Muscle of arm (tissue), 12 donors: ENCODE measurements around the gene RNU1-3. TPM values are rescaled to one million over a fixed set of nuclear protein-coding genes. Genes with fewer than 3 reads are reported as not detected.
"Not testable (repeated sequence)": the region's sequence is repeated elsewhere in the genome, so short reads cannot be mapped to it uniquely, and the experiment has no call there.

Experiments
- DNase-seq: peaks from one replicate; pipeline ENCODE4 v3.0.0-alpha.2; 2013
- polyA plus RNA-seq, 12 donors: library from polyadenylated mRNA; unstranded; fragments of 120-200 nt; gene quantifications; one replicate each; pipeline ENCODE4 v1.2.1, GENCODE V29; 2013; ENCODE audit not compliant: insufficient read length in 12 of 12

RNU1-3 gene
- polyA plus RNA-seq, 12 donors = not detected

DNA sequence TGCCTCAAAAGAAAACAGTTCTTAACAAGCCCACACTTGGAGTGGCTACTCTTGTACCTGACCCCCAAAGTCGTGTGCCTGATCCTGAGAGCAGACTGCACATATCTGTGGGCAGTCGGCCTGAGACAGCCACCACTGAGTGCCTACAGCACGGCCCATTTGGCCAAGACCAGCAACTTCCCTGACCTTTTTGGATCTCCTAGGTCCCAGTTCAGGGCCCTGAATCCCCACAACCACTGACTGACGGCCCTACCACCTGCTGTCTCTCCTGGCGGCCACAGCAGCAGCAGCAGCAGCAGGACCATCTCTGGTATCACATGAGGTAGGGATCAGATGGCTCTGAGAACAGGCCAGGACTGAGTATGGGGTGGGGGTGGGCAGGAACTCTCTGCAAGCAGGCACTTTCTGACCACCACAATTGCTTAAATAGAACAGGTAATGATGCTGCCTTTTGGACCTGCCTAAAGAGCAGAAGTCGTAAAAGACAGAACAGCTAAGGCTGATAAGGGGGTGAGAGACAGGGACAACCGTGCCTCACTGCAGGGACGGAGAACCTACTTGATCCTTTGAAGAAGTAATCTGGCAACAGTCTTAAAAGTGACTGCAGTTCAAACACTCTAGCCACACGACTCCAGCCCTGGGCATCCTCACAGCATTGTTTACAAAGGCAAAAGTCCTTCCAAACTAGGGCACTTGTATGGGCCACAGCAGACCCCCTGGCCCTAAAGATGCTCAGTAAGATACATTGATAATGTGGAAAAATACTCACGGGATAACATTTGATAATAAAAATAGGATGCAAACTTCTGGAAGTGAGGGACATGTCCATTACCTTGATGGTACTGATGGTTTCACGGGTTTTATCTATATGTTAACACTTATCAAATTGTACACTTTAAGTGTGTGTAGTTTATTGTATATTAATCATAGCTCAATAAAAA, 27.4 kb downstream of the RNU1-3 start:
- not testable (repeated sequence) for DNase-seq

- DNase-seq = not testable (repeated sequence)
Measured at GRCh38 chr1:16637941-16638778, 28.6 kb downstream of the RNU1-3 start.

DNA sequence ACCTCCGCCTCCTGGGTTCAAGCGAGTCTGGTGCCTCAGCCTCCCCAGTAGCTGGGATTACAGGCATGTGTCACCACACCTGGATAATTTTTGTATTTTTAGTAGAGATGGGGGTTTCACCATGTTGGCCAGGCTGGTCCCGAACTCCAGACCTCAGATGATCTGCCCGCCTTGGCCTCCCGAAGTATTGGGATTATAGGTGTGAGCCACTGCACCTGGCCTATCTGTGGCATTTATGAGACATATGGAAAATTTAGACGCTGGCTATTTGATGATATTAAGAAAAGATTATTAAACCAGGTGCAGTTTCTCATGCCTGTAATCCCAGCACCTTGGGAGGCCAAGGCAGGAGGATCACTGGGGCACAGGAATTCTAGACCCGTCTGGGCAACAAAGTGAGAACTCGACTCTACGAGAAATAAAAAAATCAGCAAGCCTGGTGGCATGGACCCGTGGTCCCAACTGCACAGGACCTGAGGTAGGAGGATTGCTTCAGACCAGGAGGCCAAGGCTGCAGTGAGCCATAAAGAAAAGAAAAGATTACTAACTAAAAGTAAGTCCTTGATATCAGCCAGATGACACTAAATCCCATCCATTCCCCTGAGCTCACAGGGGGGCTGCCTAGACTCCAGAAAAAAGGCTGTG, 30.1 kb downstream of the RNU1-3 start:
- DNase-seq = not testable (repeated sequence)

GRCh38 chr1:16635959-16636358, 30.8 kb downstream of the RNU1-3 start:
- not testable (repeated sequence) for DNase-seq

DNA sequence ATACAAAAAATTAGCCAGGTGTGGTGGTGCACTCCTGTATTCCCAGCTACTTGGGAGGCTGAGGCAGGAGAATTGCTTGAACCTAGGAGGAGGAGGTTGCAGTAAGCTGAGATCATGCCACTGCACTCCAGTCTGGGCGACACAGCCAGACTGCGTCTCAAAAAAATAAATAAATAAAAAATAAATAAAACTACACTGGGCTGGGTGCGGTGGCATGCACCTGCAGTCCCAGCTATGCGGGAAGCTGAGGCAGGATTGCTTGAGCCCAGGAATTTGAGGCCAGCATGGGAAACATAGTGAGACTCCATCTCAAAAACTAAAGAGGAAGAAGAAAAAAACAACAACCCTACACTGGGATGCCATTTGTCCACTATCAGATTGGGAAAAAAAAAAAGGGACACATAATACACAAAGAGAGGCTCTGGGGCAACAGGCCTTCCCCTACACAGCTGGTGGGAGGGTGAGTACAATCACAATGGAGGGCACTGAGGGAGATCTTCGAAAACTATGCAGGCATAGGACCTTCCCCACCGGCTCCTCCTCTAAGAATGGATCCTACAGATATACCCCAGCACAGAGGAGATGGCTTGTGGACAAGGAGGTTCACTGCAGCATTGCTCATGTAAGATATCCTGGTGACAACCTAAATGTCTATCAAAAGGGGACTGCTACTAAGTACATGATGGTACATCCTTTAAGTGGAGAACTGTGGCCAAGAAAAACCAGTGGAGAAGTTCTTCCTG, 33.0 kb downstream of the RNU1-3 start:
- DNase-seq = not testable (repeated sequence)

- DNase-seq = not testable (repeated sequence)
Measured at GRCh38 chr1:16632044-16632850, 34.5 kb downstream of the RNU1-3 start.

- DNase-seq = no peak
Measured at GRCh38 chr1:16631248-16632043, 35.3 kb downstream of the RNU1-3 start.

GRCh38 chr1:16630661-16631247, 36.0 kb downstream of the RNU1-3 start:
- no peak for DNase-seq

GRCh38 chr1:16629916-16630530, 36.7 kb downstream of the RNU1-3 start:
- not testable (repeated sequence) for DNase-seq

DNA sequence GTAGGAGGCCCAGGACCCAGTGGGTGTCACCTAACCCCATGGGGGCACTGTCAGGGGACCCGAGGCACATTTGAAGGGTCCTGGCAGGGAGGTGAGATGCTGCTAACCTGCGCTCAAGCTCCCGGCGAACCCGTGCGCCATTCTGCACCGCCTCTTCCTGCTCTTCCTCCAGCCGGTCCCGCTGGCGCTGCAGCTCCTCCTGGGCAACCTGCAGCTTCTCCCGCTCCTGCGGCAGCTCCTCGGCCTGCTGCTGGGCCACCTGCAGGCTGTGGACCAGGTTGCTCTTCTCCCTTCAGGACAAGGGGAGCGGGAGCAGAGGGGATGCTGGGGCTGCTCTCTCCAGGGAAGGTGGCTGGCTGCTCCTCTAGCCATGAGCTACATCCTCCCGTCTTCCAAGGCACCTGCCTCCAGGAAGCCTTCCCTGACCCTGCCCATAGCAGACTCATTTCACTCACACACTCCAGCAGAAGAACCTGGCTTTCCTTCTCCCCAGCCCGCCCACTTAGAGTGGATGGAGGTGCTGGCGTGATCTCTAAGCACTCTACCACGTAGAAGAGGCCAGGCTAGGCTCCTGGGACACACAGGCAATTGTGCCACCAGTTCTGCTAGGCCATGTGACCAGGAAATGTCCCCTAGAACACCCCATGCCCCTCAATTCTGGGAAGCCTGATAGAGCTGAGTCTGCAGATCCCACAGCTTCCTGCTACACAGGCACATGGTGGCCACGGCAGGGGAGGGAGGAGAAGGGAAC, 38.2 kb downstream of the RNU1-3 start:
- no peak for DNase-seq

DNA sequence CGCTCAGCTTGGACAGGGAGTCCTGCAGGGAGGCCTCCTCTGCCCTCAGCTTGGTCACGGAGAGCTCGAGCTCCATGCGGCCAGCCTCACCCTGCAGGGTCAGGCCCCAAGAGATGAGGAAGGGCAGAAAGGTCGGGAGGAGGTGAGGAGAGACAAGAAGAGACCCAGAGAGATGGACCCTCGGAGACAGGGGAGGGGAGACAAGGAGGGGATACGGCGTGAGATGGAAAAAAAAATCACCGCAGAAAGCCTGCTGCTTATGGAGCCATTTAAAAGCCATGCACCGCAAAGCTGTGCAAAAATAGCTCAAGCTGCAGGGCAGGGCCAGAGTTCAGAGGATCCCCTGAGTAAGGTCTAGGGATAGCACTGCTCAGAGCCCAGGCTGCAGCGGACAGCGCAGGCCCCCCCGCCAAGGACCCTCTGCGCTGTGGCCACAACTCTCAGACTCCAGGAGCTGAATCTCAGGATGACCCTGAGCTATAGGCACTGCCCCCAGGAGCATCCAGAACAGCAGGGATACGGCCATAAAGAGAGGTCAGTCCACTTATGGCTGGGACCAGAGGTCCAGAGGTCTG, 40.3 kb downstream of the RNU1-3 start:
- not testable (repeated sequence) for DNase-seq

DNA sequence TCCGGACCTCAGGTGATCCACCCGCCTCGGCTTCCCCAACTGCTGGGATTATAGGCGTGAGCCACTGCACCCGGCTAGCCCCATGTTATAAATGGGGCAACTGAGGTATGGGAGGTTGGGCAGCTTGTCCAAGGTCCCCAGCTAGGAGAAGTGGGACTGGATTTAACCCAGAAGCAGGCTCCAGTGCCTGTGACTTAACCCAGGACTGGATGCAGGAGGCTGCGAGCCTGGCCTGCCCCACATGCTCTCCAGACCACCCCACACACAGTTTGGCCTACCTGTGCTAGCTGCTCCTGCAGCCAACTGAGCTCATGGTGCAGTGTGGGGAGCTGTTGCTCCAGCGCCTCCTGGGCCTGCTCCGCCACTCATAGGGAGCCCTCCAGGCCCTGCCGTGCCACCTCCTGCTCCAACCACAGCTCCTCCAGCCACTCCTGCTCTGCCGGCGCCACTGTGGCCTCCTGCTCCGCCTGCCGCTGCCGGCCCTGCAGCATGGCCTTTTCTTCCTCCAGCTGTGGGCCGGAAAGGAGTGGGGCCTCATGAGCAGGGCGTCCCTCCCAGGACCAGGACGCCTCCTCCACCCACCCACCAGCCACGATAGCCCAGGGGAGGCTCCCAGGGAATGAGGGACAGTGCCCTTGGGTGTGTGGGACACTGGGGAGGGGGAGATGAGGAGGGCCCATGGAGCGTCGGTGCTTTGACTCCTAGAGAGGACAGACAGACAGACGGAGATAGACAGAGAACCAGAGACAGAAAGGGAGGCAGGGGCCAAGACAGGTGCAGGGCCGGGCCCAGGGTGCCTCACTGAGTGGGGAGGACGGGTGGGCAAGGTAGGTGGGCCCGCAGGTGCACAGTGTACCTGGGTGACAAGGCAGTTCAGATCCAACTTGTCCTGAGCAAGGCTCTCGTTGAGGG, 41.0 kb downstream of the RNU1-3 start:
- DNase-seq = no peak

- DNase-seq = peak; percentile 53
Measured at GRCh38 chr1:16623812-16624719, 42.7 kb downstream of the RNU1-3 start.

GRCh38 chr1:16623337-16623736, 43.4 kb downstream of the RNU1-3 start:
- not testable (repeated sequence) for DNase-seq

DNA sequence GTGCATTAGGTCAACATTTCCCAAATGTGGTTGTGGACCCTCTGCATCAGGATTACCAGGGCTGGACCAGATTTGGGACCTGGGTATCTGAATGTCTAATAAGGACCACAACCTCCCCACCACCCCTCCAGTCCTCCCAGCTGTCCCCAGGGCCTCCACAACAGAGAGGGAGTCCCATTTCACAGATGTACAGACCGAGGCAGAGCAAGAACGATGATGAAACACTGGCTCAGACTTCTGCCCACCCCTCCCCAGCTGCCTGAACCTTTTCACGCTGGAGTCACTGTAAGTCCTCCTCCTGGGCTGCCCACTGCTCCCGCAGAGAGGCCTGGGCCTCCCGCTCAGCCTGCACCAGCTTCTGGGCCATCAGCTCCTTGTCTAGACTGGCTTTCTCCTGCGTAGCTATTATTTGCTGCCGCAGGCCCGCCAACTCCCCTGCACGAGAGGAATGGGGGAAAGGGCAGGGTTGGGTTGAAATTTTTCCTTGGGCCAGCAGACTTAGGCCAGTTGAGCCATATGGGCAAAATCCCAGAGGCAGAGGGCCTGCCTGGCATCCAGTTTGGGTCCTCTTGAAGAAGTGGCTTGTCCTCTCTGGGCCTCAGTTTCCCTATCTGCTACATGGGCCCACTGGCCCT, 45.0 kb downstream of the RNU1-3 start:
- not testable (repeated sequence) for DNase-seq
